Measurements from ENCODE around the gene PLXNA4.

DNA sequence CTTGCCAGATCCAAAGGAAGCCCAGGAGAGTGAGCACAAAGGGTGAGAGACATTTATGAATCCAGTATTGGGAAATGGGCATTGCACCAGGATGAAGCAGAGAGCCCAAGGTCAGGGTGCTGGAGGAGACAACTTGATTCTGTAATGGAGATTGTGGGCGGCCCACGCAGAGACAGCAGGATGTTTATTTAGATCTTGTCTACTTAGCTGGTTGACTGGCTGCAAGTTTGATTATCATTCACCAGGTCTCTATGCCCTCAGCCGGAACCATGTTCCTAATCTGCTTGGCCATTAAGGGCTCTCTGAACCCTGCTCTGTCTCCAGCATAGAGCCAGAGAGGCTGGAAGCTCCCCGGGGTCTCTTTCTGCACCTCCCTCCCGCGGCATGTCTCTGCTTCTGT is 188.7 kb downstream of the PLXNA4 start:
- TF ChIP-seq, protein P1, sequence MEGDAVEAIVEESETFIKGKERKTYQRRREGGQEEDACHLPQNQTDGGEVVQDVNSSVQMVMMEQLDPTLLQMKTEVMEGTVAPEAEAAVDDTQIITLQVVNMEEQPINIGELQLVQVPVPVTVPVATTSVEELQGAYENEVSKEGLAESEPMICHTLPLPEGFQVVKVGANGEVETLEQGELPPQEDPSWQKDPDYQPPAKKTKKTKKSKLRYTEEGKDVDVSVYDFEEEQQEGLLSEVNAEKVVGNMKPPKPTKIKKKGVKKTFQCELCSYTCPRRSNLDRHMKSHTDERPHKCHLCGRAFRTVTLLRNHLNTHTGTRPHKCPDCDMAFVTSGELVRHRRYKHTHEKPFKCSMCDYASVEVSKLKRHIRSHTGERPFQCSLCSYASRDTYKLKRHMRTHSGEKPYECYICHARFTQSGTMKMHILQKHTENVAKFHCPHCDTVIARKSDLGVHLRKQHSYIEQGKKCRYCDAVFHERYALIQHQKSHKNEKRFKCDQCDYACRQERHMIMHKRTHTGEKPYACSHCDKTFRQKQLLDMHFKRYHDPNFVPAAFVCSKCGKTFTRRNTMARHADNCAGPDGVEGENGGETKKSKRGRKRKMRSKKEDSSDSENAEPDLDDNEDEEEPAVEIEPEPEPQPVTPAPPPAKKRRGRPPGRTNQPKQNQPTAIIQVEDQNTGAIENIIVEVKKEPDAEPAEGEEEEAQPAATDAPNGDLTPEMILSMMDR (IDR thresholded peaks at IDR 0.05), result no peak
- TF ChIP-seq EZH2 (IDR thresholded peaks at IDR 0.05; ENCODE audit: borderline replicate concordance, insufficient read depth, low read depth, low read length, poor library complexity, severe bottlenecking), result no peak

All from B cell (primary cell).